Stimulated activated CD4-positive, alpha-beta T cell treated with anti-CD3 and anti-CD28 coated beads, TNF-alpha, amount 100 ng/mL, for 48 hours (primary cell): ENCODE results near the gene ZBTB47.

ENCODE experiments used
- DNase-seq, 3 donors: peaks; one replicate each; pipeline ENCODE4 v3.0.0-alpha.2; 2020; ENCODE audit warnings: low read depth in 3 of 3

ZBTB47 gene

DNA sequence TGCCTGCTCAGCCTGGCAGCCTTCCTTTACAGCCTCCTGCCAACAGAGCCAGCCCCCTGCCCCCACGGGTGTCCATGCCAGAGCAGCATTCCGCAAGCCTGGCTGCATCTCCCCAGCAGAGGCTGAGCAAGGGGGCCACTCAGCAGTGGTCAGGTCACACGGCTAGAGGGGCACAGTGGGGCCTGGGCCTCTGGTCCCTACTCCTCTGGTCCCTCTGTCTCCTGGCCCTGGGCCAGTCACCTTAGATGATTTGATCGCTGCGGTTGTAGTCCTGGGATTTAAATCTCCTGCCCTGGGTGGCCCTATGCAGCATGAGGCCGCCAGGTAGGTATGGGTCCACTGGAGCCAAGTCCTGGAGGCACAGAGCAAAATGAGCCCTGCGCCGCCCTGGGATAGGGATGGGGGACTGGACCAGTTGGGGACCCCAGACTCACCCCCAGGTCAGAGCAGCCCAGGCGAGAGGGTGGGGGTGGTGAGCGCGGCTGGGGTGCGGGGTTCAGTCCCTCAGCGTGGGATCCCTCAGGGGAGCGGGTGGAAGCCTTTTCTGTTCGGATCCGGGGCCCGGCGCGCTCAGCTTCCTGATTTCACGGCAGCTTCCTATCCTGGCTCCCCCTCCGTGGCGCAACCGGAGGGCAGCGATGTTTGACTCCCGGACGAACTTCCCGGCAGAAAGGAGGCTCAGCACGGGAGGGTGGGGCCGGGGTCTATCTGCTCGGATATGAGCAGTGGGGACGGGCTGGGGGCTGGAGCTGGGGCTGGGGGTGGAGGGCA lies at the start of gene ZBTB47:
TSS of gene ZBTB47 (plus strand) at position 138 of the 771 bp plus-strand sequence. CDS start 4,659 bp downstream, outside the sequence.
- DNase-seq, result no peak

DNA sequence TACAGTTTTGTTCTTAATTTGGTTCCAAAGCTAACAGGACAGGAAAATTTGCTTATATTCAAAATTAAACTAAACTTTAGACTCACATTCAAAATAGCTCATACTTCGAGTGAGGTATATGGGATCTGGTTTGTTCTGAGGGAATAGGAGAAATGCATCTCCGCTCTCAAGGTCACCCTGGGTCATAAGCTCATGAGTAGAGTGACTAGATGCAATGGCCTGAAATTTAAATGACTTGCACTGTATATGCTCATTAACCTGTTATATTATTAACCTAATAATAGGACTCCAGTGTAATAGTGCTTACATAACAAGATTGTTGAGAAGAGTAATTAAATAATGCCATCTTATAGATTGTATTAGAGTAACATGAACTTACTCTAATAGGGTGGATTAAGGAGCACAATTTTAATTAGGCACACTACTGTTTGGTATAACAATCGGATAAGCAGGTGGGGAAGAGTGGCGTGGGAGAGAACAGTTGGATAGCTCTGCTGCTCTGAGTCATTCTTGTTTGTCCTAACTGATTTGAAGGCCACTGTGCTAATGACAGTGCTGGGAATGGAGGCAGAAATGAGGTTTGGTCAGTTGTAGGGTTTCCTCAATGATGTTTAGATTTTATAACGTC lies 47.8 kb upstream of the ZBTB47 start:
- DNase-seq, result no peak

DNA sequence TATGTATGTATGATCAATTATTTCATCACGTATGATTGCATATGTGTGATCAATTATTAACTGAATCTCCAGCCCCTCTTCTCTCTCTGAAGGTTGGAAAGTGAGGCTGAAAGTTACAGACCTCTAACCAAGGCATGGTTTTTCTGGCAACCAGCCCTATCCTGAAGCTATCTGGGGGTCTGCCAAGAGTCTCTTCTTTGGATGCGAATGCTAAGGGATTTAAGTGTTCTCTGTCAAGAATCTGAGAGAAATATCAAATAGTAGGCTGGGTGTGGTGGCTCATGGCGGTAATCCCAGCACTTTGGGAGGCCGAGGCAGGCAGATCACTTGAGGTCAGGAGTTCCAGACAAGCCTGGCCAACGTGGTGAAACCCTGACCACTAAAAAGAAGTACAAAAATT lies 44.9 kb upstream of the ZBTB47 start:
- DNase-seq, result no peak

DNA sequence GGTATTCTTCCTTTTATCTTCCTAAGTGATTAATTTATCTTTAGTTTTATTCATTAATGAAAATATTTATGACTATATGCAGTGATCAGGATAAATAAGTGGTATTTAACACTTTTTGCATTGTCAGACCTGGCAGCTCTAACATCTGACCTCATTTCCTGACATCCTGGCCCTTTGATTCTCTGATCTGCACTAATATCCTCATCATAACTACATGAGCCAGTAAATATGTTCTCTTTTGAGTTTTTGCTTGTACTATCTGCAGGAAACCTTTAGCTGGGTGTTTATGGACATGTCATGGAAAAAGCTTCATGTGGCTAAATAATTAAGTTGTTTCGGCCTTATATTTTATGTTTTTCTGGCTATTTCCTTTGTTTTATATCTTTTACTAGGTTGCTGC lies 42.5 kb upstream of the ZBTB47 start:
- DNase-seq, result no peak

DNA sequence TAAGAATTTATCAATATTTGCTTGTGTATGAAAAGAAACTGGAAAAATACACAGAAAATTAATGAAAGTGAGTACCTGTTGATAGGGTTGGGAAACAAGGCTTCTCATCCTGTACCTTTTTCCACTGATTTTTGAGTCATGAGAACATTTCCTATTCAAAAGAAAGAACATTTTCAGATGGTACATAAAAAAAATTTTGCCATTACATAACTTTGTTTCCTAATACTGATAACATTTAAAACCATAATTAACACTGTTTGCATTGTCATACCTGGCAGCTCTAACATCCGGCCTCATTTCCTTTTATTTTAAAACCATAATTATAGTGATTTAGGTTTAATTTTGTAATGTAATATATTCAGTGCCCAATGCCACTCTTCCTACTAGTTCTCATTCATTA lies 41.3 kb upstream of the ZBTB47 start:
- DNase-seq, result no peak

DNA sequence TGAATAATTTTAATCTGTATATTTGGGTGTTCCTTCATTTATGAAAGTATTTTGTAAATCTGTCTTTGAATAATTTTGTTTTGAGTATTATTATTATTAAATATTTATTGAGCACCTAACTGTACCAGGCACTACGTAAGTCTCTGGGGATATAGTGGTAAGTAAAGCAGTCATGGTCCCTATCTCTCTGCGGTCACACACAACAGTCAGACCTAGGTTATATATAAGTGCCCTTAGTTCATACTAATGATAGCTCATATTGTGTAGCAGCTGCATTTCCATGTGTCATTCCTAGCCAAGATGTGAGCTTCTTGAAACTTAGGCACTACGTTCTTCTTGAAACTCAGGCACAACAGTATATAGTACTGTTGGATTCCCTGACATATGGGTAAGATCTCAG lies 40.6 kb upstream of the ZBTB47 start:
- no peak for DNase-seq

DNA sequence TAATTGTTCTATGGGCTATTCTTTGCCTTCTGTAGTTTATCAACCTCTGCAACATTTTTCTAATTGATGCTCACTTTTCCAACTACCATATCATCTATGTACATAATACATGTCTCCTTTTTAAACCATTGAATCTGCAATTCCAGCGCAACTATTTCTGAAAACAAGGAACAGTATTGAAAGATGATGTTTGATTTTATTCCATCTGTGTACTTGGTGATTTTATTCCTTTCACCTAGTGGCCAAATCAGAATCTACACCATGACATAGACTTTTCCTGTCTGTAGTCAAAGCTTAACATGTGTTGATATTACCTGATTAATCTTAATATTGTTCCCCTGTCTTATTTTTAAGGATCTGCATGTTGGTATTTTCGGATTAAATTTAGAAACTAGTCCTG lies 40.0 kb upstream of the ZBTB47 start:
- no peak for DNase-seq

DNA sequence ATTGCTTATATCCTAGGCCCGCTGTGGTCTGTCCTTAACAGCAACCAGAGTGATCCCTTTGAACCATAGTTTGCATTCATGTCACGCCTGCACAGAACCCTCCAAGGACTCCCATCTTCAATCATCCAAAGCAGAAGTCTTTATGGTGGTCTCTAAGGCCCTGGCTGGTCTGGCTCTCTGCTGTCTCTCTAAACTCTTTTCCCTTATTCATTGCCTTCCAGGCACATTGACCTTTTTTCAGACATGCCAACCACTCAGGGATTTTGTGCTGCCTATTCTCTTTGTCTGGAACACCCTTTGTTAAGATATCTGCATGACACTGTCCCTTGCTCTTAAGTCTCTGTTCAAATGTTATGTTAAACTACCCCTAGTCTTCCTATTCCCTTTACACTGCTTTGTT lies 21.9 kb upstream of the ZBTB47 start:
- DNase-seq, result no peak

DNA sequence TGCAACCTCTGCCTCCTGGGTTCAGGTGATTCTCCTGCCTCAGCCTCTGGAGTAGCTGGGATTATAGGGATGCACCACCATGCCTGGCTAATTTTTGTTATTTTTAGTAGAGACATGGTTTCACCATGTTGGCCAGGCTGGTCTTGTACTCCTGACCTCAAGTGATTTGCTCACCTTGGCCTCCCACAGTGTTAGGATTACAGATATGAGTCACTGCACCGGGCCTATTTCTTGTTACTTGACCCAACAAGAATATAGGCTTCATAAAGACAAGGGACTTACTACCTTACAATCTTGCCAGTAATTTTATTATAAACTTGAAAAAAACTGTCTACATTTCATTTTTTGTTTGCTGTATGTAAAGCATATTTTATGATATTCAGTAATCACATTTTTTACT lies 21.4 kb upstream of the ZBTB47 start:
- DNase-seq, result no peak

DNA sequence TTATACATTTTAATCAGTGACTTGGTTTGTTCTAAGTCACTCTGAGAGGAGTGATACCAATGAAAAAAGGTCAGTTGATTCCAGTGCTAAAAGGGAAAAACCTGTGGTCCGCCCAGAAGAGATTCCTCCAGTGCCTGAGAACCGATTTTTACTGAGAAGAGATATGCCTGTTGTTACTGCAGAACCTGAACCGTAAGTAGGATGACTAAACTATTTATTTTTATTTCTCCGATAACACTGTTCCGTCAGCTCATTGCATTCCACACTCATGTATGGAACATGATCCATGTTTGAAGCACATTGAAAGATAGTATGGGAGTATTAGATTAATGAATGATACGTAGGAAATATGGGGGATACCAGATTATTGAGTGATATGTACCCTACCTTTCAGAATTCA lies 20.0 kb upstream of the ZBTB47 start:
- DNase-seq, result no peak

DNA sequence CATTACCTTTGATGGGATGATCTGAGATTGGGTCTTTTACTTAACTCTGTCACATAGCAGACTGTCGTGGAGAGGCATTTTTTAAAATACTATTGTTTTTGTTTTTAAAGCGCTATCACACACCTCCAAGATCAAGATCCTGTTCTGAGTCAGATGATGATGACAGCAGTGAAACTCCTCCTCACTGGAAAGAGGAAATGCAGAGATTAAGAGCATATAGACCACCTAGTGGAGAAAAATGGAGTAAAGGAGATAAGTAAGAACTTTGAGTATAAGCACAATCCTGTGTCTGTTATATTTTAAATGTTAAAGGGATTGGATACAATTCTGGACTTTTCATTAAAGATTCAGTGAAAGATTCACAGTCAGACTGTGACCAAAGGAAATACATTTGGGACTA lies 18.4 kb upstream of the ZBTB47 start:
- no peak for DNase-seq

DNA sequence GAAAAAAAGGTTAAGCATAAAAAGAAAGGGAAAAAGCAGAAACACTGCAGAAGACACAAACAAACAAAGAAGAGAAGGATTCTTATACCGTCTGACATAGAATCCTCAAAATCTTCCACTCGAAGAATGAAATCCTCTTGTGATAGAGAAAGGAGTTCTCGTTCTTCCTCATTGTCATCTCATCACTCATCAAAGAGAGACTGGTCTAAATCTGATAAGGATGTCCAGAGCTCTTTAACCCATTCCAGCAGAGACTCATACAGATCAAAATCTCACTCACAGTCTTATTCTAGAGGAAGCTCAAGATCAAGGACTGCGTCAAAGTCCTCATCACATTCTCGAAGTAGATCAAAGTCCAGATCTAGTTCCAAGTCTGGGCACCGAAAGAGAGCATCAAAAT lies 16.5 kb upstream of the ZBTB47 start:
- DNase-seq, result no peak

DNA sequence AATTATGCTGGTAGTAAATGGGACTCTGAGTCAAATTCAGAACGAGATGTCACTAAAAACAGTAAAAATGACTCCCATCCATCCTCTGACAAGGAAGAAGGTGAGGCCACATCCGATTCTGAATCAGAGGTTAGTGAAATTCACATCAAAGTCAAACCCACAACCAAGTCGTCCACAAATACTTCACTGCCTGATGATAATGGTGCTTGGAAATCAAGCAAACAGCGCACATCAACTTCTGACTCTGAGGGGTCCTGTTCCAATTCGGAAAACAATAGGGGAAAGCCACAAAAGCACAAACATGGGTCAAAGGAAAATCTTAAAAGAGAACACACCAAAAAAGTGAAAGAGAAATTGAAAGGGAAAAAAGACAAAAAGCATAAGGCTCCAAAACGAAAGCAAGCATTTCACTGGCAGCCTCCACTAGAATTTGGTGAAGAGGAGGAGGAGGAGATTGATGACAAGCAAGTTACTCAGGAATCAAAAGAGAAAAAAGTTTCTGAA lies 15.1 kb upstream of the ZBTB47 start:
- peak in 2 of 3 donors; percentile 21 to 36 for DNase-seq

DNA sequence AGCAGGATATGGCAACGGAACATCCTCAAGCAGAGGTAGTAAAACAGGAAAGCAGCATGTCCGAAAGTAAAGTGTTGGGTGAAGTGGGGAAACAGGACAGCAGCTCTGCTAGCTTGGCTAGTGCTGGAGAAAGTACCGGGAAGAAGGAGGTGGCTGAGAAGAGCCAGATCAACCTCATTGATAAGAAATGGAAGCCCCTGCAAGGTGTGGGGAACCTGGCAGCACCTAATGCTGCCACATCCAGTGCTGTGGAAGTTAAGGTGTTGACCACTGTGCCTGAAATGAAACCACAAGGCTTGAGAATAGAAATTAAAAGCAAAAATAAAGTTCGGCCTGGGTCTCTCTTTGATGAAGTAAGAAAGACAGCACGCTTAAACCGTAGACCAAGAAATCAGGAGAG lies 14.3 kb upstream of the ZBTB47 start:
- no peak for DNase-seq

DNA sequence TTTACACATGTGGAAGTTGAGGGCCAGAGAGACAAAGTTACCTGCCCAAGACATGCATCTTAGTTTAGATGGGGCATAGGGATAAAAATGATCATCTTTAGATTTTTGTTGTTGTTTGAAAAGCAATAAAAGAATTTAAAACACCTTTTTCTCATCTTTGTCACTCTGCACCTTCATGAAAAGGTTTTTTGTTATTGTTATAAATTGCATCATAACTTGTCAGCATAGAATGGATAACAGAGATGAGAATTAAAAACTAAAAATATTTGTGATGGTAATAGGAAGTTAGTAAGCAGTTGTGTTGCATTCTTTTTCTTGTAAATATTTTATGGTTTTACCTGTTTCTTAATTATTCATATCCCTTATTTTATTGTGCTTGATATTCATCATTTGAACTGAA lies 13.4 kb upstream of the ZBTB47 start:
- DNase-seq, result no peak

DNA sequence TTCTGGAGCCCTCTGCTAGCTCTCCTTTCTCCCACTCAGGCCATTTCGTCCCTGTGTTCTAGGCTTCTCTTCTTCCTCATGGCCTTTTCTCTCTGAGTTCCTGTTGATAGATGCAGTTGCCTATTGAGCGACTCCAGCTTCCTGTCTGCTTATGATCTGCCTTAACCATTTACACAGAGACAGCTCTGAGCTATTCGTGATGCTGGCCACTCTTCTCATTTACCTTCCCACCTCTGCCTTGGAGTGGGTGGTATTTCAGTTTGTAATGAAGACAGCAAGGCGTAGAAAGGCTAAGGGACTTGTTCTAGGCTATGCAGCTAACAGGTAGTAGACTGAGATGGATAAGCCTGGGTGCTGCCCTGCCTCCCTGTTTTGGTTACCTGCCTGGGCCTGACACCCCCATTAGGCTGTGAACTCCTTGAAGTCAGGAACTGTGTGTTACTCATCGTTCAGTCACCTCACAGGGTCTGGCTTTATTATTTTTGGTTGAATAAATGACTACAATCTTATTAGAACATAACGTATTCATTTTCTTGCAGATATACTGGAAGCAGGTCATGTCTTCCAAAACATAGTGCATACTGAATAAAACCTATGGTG lies 12.6 kb upstream of the ZBTB47 start:
- DNase-seq, result no peak

DNA sequence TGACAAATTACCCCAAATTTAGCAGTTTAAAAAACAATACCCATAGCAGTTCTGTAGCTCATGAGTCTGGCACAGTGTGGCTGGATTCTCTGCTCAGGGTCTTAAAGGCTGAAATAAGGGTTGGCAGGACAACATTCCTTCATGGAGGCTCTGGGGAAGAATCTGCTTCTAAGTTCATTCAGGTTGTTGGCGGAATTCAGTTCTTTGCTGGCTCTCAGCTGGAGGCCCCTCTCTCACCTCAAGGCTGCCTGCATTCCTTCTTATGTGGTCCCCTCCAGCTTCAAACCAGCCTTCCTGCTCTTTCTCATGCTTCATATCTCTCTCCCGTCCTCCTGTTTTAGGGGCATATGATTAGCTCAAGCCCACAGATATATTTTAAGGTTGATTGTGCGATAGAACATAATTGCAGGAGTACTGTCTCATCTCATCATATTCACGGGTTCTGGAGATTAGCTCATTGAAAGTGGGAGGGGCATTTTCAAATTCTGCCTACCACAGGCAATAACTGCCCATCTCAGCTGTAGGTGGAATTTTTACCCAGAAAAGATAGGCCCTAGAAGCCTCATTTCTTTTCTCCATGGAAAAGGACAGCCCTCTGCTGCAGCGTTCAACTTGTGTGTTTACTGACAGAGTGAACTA lies 5.6 kb upstream of the ZBTB47 start:
- no peak for DNase-seq

DNA sequence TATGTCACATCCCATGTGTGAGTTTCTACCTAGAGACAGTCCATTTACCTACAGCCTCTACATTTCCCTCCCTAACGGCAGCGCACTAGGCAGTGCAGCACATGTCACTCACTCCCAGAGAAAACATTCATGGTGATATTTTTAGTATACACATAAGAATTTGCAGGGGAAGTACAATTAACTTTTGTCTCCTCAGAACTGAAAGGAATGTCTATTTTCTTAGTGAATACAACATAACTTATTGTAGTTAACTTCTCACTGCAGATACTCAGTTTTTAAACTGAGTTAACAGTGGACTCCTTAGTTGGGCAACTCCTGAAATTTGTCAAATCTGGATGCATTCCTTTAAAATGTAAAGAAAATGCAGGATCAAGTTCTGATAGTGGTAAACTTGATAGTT lies 4.5 kb upstream of the ZBTB47 start:
- DNase-seq, result no peak

DNA sequence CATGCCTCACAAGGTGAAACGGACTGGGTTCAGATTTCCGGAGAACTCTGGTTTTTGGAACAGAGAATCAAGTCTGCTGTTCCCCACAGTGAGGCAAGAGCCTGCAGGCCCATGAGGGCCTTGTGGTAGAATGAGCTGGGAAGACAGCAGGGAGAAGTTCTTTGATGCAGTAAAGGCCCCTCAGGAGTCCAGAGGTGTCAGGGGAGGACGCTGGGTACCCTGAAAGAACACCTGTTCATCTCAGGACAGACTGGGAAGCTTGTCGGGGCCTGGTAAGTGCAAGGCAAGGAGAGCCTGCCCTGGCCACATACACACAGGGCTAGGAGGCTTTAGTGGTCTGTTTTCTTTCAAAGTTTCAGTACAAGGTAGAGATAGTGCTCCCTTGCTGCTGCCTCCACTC lies 3.7 kb upstream of the ZBTB47 start:
- no peak for DNase-seq

DNA sequence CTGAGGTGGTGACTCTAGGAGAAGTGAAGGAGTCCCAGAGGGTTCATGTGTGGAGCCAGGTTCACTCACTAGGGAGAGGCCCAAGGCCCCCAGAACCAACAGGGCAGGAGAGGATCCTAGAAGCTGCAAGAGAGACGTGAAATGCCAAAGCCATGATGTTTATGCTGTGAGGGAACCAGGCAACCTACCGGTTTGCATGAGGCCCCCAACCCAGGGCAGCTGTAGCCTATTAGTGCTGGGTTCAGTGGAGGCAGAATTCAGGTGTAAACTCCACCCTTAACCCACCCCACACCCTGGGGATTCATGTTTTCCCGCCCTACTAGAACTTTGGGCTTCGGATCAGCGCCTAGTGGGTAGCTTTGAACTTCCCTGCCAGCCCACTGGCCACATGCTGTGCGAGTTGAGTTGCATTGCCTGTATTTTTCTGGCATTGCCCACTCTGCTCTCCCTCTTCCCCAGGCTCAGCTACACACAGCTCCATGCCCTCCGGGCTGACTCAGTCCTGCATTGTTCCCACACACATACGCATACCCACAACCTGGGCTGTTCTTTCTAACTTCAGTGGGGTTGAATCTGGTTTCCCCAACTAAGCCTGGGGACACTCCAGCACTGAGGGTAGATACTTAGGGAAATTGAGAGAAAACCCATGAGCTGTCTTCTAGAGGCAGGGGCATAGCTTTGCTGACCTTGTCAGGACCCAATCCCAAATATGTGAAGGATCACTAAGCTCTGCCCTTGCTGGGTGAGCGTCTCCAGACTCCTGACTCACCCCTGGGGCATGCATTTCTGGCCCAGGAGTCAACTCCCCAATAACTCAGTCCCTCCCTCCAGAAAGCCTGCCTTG lies 2.0 kb upstream of the ZBTB47 start:
- no peak for DNase-seq

DNA sequence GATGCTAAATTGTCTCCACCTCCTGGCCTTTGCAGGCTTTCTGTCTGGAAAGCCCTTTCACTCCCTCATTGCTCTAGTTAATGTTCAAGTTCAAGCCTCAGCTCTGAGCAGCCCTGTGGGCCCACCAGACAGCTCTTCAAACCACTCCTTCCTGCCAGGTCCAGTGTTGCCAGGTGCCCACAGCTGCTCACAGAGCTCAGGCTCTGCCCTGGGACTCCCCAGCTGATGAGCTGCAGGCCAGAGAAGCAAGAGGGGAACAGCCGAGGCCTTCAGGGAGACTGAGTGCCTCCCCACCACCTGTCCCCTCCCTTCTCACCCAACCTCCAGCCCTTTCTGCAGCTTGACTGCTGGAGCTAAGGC lies 1.3 kb upstream of the ZBTB47 start:
- no peak for DNase-seq
